ENCODE measurements around the gene PPP3R1.

Gene PPP3R1

DNA sequence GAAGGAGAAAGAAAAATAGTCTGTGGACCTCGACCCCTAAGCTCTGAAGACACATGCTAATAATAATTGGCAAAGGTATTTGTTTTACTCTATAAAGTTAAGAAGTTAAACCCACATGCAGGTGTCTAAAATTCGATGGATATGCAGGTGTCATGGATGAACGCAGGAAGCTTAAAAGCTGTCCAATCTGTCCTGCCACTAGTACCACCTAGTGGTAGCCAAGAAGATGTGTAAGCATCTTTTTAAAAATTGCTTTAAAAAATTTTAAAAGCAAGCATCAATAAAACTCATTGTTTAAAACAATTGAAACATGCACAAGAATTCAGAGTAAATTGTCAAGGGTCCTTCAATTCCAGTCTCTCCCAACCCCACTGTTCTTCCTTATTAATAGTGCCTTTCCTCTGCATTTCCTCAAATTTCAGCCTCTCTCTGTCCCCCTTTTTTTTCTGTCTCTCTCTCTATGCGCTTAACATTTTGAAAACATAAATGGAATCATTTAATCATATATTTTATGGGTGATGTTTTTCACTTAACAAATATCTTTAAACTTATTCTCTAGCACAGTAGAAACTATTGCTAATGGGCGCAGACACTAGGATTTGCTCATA, 30.6 kb upstream of the PPP3R1 start:
- DNase-seq (ENCODE audit: low spot score in 2 of 2) = peak; percentile 28 to 53
- Histone ChIP-seq H3K4me1 (no peaks in the 10 kb centered on the region; the same call in 1 of the 2 replicates), H3K9me3 (no peaks in the 10 kb centered on the region), H3K27me3 (ENCODE audit: low read depth) (peaks cover 3% of the 10 kb centered on the region), H3K4me3 (no peak overlapping the region), H3K36me3 (replicated peaks) (no peaks in the 10 kb centered on the region)
- in situ Hi-C loops (cut with MboI; ENCODE audit: low sequenced_read_pairs) = loop anchor here (25.0 kb wide), 1 partner anchor 96 kb away; no protein-coding TSS in a partner anchor

DNA sequence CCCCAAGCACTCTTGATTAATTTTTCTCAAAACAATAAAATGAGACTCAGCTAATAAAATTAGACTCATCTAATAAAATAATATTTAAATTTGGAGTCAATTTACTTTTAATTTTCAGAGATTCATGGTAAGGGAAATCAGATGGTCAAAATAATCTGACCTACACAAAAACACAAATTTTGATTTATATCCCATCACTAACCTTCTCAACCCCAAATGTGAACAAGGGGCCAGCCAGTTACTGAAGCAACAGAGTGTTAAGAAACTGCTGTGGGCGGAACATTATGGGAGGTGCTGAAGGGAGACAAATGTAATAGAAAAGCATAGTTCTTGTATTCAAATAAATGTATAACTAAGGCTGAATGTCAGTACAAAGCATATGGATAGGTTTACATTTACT, 28.5 kb upstream of the PPP3R1 start:
- Histone ChIP-seq H3K9me3 (no peaks in the 10 kb centered on the region), H3K4me3 (no peak overlapping the region), H3K36me3 (replicated peaks) (no peaks in the 10 kb centered on the region), H3K27me3 (ENCODE audit: low read depth) (peaks cover 3% of the 10 kb centered on the region), H3K4me1 (no peaks in the 10 kb centered on the region; the same call in 1 of the 2 replicates)
- no peak for DNase-seq (ENCODE audit: low spot score in 2 of 2)
- in situ Hi-C loops (cut with MboI; ENCODE audit: low sequenced_read_pairs) = loop anchor here (25.0 kb wide), 1 partner anchor 93 kb away; no protein-coding TSS in a partner anchor

DNA sequence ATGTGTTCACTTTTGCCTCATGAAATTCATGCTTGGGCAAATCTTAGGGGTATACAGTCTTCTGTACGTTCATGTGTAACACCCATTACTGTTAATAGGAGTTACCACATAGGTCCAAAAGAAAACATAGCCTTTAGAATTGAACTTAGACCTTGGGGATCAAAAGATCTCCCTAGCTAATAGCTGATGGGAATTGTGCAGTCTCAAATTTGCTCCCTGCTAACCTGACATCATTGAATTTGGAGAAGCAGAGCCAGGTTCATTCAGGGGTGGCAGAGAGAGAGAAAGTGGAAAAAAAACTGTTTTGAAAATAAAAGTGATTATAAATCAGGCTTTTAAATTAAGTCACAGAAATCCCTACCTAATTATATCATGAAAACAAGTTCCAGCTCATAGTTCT, 28.0 kb upstream of the PPP3R1 start:
- Histone ChIP-seq H3K4me1 (no peaks in the 10 kb centered on the region; the same call in 1 of the 2 replicates), H3K27me3 (ENCODE audit: low read depth) (peaks cover 3% of the 10 kb centered on the region; the same call in 1 of the 2 replicates), H3K4me3 (no peak overlapping the region), H3K36me3 (replicated peaks) (no peaks in the 10 kb centered on the region), H3K9me3 (no peaks in the 10 kb centered on the region)
- no peak for DNase-seq (ENCODE audit: low spot score in 2 of 2)
- in situ Hi-C loops (cut with MboI; ENCODE audit: low sequenced_read_pairs) = loop anchor here (25.0 kb wide), 1 partner anchor 93 kb away; no protein-coding TSS in a partner anchor

DNA sequence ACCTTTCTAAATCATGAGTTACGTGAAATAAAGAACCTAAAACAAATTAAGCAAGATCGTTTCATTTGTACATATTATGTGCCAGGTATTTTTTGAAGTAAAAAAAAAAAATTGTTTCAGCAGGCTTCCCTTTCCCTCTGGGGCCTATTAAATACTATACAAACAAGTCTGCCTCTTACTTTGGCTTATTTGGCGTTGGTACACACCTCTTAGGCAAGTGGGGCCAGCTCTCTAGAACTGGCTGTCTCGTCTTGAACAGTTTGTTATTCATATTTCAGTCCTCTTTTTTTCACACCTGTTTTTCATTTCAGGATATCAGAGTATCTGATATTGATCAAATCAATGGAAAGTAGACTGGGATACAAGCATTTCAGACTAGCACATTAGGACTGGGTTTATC, 27.4 kb upstream of the PPP3R1 start:
- no peaks in the 10 kb centered on the region; the same call in 1 of the 2 replicates for H3K4me1 ChIP-seq
- no peaks in the 10 kb centered on the region for H3K9me3 ChIP-seq
- H3K36me3 ChIP-seq (replicated peaks) = no peaks in the 10 kb centered on the region
- no peak overlapping the region for H3K4me3 ChIP-seq
- DNase-seq (ENCODE audit: low spot score in 2 of 2) = no peak
- in situ Hi-C loops (cut with MboI; ENCODE audit: low sequenced_read_pairs) = loop anchor here (25.0 kb wide), 1 partner anchor 92 kb away; no protein-coding TSS in a partner anchor
- peaks cover 3% of the 10 kb centered on the region; the same call in 1 of the 2 replicates for H3K27me3 ChIP-seq (ENCODE audit: low read depth)

- DNase-seq (ENCODE audit: low spot score in 2 of 2) = no peak
- Histone ChIP-seq H3K4me3 (no peak overlapping the region), H3K27me3 (ENCODE audit: low read depth) (0 out of 2 replicates have a peak, but pooled peaks cover 2% of the 10 kb centered on the region), H3K4me1 (no peaks in the 10 kb centered on the region; the same call in 1 of the 2 replicates), H3K9me3 (no peaks in the 10 kb centered on the region), H3K36me3 (replicated peaks) (no peaks in the 10 kb centered on the region)
- in situ Hi-C loops (cut with MboI; ENCODE audit: low sequenced_read_pairs) = loop anchor here (25.0 kb wide), 1 partner anchor 91 kb away; no protein-coding TSS in a partner anchor
Measured at GRCh38 chr2:68278169-68278568, 25.8 kb upstream of the PPP3R1 start.

DNA sequence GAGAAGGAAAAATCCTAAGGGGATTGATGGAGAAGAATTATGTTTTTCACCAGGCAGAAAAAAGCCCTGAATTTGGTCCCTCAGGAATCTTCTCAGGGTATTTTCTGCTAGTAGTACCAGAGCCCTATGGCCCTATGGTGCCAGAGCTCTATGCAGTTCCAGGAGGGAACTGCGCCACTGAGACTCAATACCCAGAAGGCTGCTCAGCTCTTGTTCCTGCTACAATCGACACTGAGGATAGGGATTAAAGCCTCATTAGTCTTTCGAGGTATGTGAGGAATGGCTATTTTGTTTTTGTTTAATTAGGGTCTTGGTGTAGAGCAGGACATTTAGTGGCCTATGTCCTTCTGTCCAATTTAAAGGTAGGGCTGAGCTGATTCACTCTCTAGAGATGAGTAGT, 21.7 kb upstream of the PPP3R1 start:
- H3K9me3 ChIP-seq = no peaks in the 10 kb centered on the region
- DNase-seq (ENCODE audit: low spot score in 2 of 2) = no peak
- no peak overlapping the region for H3K4me3 ChIP-seq
- H3K27me3 ChIP-seq (ENCODE audit: low read depth) = peaks cover 10% of the 10 kb centered on the region
- H3K36me3 ChIP-seq (replicated peaks) = no peaks in the 10 kb centered on the region
- no peaks in the 10 kb centered on the region for H3K4me1 ChIP-seq
- in situ Hi-C loops (cut with MboI; ENCODE audit: low sequenced_read_pairs) = no loop called here

GRCh38 chr2:68272246-68272994, 20.1 kb upstream of the PPP3R1 start:
- H3K36me3 ChIP-seq (replicated peaks) = no peaks in the 10 kb centered on the region
- no peaks in the 10 kb centered on the region for H3K9me3 ChIP-seq
- H3K4me1 ChIP-seq = no peaks in the 10 kb centered on the region
- in situ Hi-C loops (cut with MboI; ENCODE audit: low sequenced_read_pairs) = no loop called here
- H3K27me3 ChIP-seq (ENCODE audit: low read depth) = peaks cover 10% of the 10 kb centered on the region
- no peak overlapping the region for H3K4me3 ChIP-seq
- no peak for DNase-seq (ENCODE audit: low spot score in 2 of 2)

GRCh38 chr2:68266655-68267054, 14.3 kb upstream of the PPP3R1 start:
- Histone ChIP-seq H3K4me1 (no peaks in the 10 kb centered on the region), H3K4me3 (no peak overlapping the region), H3K36me3 (replicated peaks) (no peaks in the 10 kb centered on the region), H3K9me3 (no peaks in the 10 kb centered on the region), H3K27me3 (ENCODE audit: low read depth) (peaks cover 2% of the 10 kb centered on the region)
- in situ Hi-C loops (cut with MboI; ENCODE audit: low sequenced_read_pairs) = no loop called here
- no peak for DNase-seq (ENCODE audit: low spot score in 2 of 2)

GRCh38 chr2:68263632-68264031, 11.3 kb upstream of the PPP3R1 start:
- H3K4me3 ChIP-seq = no peak overlapping the region
- no peak for DNase-seq (ENCODE audit: low spot score in 2 of 2)
- H3K27me3 ChIP-seq (ENCODE audit: low read depth) = peaks cover 2% of the 10 kb centered on the region
- in situ Hi-C loops (cut with MboI; ENCODE audit: low sequenced_read_pairs) = no loop called here
- no peaks in the 10 kb centered on the region for H3K4me1 ChIP-seq
- H3K36me3 ChIP-seq (replicated peaks) = no peaks in the 10 kb centered on the region
- no peaks in the 10 kb centered on the region for H3K9me3 ChIP-seq

DNA sequence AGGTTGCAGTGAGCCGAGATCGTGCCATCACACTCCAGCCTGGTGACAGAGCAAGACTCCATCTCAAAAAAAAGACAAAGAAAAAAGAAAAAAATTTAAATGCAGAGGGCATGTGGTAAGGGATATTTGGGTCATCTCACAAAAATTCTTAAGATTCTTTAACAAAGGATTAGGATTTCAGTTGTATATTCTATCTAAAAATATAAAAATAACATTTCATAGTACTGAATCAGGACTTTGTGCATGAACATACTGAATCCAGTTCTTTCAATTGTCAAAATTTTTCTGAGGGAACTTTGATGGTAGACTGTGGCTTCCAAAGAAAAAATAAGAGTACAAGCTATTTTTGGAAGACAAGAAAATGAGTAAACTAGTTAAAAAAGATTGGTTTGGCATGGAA, 6.5 kb upstream of the PPP3R1 start:
- Histone ChIP-seq H3K36me3 (replicated peaks) (no peaks in the 10 kb centered on the region), H3K27me3 (ENCODE audit: low read depth) (no peaks in the 10 kb centered on the region), H3K4me3 (no peak overlapping the region), H3K9me3 (no peaks in the 10 kb centered on the region), H3K4me1 (peaks cover 21% of the 10 kb centered on the region)
- DNase-seq (ENCODE audit: low spot score in 2 of 2) = no peak
- in situ Hi-C loops (cut with MboI; ENCODE audit: low sequenced_read_pairs) = no loop called here

GRCh38 chr2:68256093-68256450, 3.7 kb upstream of the PPP3R1 start:
- Histone ChIP-seq H3K4me3 (no peak overlapping the region), H3K27me3 (ENCODE audit: low read depth) (no peaks in the 10 kb centered on the region), H3K4me1 (peaks cover 21% of the 10 kb centered on the region), H3K36me3 (replicated peaks) (no peaks in the 10 kb centered on the region; the same call in 1 of the 2 replicates), H3K9me3 (no peaks in the 10 kb centered on the region)
- peak; percentile 40 to 82 for DNase-seq (ENCODE audit: low spot score in 2 of 2)
- in situ Hi-C loops (cut with MboI; ENCODE audit: low sequenced_read_pairs) = no loop called here

GRCh38 chr2:68253219-68254068, 1.1 kb upstream of the PPP3R1 start:
- Histone ChIP-seq H3K27me3 (ENCODE audit: low read depth) (no peaks in the 10 kb centered on the region), H3K9me3 (no peaks in the 10 kb centered on the region), H3K36me3 (replicated peaks) (peaks cover 8% of the 10 kb centered on the region), H3K4me1 (peaks cover 36% of the 10 kb centered on the region), H3K4me3 (peak overlapping the region; percentile 58)
- peak in 1 of 2 experiments; percentile 36 for DNase-seq (ENCODE audit: low spot score in 2 of 2)
- in situ Hi-C loops (cut with MboI; ENCODE audit: low sequenced_read_pairs) = no loop called here

DNA sequence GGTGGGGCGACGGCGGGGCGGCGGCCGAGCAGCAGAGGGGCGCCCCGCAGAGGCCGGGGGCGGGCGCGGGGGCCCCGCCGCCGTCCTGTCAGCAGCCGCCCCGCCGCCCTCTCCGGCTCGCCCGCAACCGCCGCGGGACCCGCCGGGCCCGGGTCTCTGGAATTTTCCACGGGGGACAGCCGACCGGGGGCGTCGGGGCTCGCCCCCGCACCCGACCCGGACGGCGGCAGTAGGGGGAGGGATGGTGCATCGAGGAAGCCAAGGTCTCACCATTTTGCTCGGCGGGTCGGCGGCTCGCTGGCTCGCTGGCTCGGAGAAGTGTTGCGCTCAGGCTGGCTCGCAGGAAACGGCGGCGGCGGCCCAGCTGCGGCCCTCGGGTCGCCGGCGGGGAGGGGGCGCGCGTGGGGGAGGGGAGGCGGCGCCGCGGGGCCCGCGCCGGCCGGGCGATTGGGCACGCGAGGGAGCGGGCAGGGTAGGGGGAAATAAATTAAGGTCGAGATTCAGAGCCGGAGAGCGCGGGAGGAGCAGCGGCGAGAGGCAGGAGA, 405 bp downstream of the PPP3R1 start:
- Histone ChIP-seq H3K36me3 (replicated peaks) (peaks cover 8% of the 10 kb centered on the region), H3K4me1 (peaks cover 45% of the 10 kb centered on the region), H3K9me3 (no peaks in the 10 kb centered on the region), H3K4me3 (peak overlapping the region; percentile 58), H3K27me3 (ENCODE audit: low read depth) (no peaks in the 10 kb centered on the region)
- peak in 1 of 2 experiments; percentile 49 for DNase-seq (ENCODE audit: low spot score in 2 of 2)
- in situ Hi-C loops (cut with MboI; ENCODE audit: low sequenced_read_pairs) = no loop called here
